Activated CD4-positive, alpha-beta memory T cell treated with anti-CD3 and anti-CD28 coated beads, Interleukin-2, amount 10 ng/mL, durations not matched to agents 7 days and 5 days (primary cell): ENCODE results near the gene CKAP2. TPM values are rescaled to one million over a fixed set of nuclear protein-coding genes. Genes with fewer than 3 reads are reported as not detected.
"Not testable (repeated sequence)": the region's sequence is repeated elsewhere in the genome, so short reads cannot be mapped to it uniquely, and the experiment has no call there.

Experiments used
- CTCF ChIA-PET: fragments of 350-600 bp; sonication (Branson Sonifier 250); formaldehyde crosslinking; loops from one replicate; lab custom pipeline; 2021; ENCODE audit warnings: antibody characterized with exemption, inconsistent platforms; lab: Charles Lee
- POLR2A ChIA-PET: fragments of 350-600 bp; sonication (Branson Sonifier 250); formaldehyde crosslinking; loops from one replicate; lab custom pipeline; 2021; ENCODE audit warnings: antibody characterized with exemption; lab: Charles Lee
- DNase-seq: peaks from one replicate; pipeline ENCODE4 v3.0.0-alpha.2; 2020
- H3K27ac Mint-ChIP-seq: one replicate; pipeline ENCODE4 v1.8.0; 2021; ENCODE audit warnings: mild to moderate bottlenecking, mixed read lengths
- H3K27me3 Mint-ChIP-seq: one replicate; pipeline ENCODE4 v1.8.0; 2021; ENCODE audit warnings: mixed read lengths
- H3K36me3 Mint-ChIP-seq: one replicate; pipeline ENCODE4 v1.8.0; 2021; ENCODE audit warnings: low read depth, mixed read lengths
- H3K4me1 Mint-ChIP-seq: one replicate; pipeline ENCODE4 v1.8.0; 2021; ENCODE audit warnings: mixed read lengths
- H3K4me3 Mint-ChIP-seq: one replicate; pipeline ENCODE4 v1.8.0; 2021; ENCODE audit warnings: mild to moderate bottlenecking, mixed read lengths
- H3K9me3 Mint-ChIP-seq: one replicate; pipeline ENCODE4 v1.8.0; 2021; ENCODE audit warnings: mixed read lengths
- total RNA-seq, 2 experiments: library from RNA; stranded (reverse); gene quantifications; one replicate each; pipeline ENCODE4 v1.2.3, GENCODE V29; 2021

Gene CKAP2
- total RNA-seq, 2 experiments from 2014 or later = 81.8 to 83.7 TPM

DNA sequence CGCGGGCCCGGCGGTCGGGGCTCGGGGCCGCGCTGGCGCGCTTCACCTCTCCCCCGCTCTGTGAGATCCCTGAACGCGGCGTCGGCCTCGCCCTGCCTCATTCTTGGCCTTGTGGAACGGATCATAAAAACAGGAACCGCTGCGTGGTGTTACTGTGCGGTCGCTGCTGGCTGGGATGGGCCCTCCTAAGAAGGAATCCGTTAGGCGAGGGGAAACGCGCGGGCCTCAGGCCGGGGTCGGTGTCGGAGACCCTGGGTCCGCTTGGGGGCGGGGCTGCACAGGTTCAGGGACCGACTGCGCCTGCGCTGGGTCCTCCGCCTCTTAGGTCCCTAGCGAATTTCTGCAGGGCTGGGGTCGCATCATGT is 381 bp downstream of the CKAP2 start:
- Mint-ChIP-seq H3K27me3 (no peaks in the 10 kb centered on the region), H3K4me1 (peaks cover 63% of the 10 kb centered on the region), H3K4me3 (peak overlapping the region; percentile 84), H3K9me3 (no peaks in the 10 kb centered on the region), H3K27ac (peak overlapping the region; percentile 86), H3K36me3 (peaks cover 48% of the 10 kb centered on the region)
- DNase-seq = peak; percentile 81
- POLR2A ChIA-PET = interaction anchor here (0.8 to 1.4 kb wide), 6 partner anchors 11 to 262 kb away, joined by 3 to 13 read pairs (median 4); partner anchors contain the start of gene SUGT1
- CTCF ChIA-PET = interaction anchor here (0.6 kb wide), 1 partner anchor 149 kb away, joined by 3 read pairs; no protein-coding TSS in a partner anchor

DNA sequence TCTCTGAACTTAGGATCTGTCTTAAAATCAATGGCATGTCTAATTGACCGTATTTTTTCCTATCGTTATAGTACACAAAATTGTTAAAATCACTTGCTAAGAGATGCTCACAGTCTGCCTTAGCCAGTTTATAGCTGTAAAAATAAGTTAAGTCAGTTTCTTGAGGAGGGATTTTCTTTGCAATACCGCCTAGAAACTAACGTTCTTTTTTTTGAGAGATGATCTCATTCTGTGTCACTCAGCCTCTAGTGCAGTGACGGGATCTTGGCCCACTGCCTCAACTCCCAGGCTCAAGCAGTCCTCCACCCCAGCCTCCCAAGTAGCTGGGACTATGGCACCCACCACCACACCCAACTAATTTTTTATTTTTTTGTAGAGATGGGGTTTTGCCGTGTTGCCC is 4.4 kb downstream of the CKAP2 start:
- Mint-ChIP-seq H3K4me1 (peaks cover 72% of the 10 kb centered on the region), H3K9me3 (no peaks in the 10 kb centered on the region), H3K27ac (no peak overlapping the region), H3K27me3 (no peaks in the 10 kb centered on the region), H3K36me3 (peaks cover 80% of the 10 kb centered on the region), H3K4me3 (no peak overlapping the region)
- ChIA-PET POLR2A (interaction anchor here (0.9 to 1.3 kb wide), 3 partner anchors 9 to 158 kb away, joined by 3 to 4 read pairs (median 3); partner anchors contain the start of gene VPS36), CTCF (interaction anchor here (2.0 kb wide), 1 partner anchor 9 kb away, joined by 13 read pairs; the partner anchor contains the start of gene VPS36)
- no peak for DNase-seq

DNA sequence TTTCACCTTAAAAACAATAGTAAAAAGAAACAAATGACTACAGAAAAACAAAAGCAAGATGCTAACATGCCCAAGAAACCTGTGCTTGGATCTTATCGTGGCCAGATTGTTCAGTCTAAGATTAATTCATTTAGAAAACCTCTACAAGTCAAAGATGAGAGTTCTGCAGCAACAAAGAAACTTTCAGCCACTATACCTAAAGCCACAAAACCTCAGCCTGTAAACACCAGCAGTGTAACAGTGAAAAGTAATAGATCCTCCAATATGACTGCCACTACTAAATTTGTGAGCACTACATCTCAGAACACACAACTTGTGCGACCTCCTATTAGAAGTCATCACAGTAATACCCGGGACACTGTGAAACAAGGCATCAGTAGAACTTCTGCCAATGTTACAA is 6.0 kb downstream of the CKAP2 start:
- Mint-ChIP-seq H3K4me1 (peaks cover 69% of the 10 kb centered on the region), H3K4me3 (no peak overlapping the region), H3K36me3 (peaks cover 83% of the 10 kb centered on the region), H3K9me3 (no peaks in the 10 kb centered on the region), H3K27me3 (no peaks in the 10 kb centered on the region), H3K27ac (peak overlapping the region; percentile 44)
- POLR2A ChIA-PET = interaction anchor here (0.8 to 1.6 kb wide), 2 partner anchors 11 to 14 kb away, joined by 3 to 5 read pairs; partner anchors contain the start of gene VPS36
- CTCF ChIA-PET = interaction anchor here (1.3 to 2.2 kb wide), 2 partner anchors 10 to 11 kb away, joined by 3 to 11 read pairs; partner anchors contain the start of gene VPS36
- no peak for DNase-seq

DNA sequence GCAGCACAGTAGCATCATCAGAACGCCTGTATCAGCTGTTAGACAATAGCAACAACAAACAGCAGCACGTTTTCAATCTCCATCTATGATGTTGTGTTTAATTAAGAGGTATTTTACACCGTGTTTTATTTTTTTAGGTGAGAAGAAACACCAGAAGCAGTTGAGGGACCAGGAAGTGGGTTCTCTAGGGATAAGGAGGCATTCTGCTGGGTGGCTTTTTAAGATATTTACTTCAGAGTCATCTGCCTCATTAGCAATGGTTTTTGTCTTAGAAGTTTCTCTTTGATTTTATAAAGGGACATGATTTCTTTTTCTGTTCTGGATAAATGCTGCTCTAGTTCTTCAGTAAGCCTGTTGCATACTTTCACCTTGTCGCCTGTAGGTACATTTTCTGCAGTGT is 8.2 kb downstream of the CKAP2 start:
- Mint-ChIP-seq H3K27me3 (no peaks in the 10 kb centered on the region), H3K36me3 (peaks cover 85% of the 10 kb centered on the region), H3K9me3 (no peaks in the 10 kb centered on the region), H3K27ac (peak overlapping the region; percentile 45), H3K4me3 (no peak overlapping the region), H3K4me1 (peaks cover 51% of the 10 kb centered on the region)
- ChIA-PET CTCF (interaction anchor here (2.2 kb wide), 1 partner anchor 12 kb away, joined by 11 read pairs; the partner anchor contains the start of gene VPS36), POLR2A (no interaction called here)
- DNase-seq = no peak

DNA sequence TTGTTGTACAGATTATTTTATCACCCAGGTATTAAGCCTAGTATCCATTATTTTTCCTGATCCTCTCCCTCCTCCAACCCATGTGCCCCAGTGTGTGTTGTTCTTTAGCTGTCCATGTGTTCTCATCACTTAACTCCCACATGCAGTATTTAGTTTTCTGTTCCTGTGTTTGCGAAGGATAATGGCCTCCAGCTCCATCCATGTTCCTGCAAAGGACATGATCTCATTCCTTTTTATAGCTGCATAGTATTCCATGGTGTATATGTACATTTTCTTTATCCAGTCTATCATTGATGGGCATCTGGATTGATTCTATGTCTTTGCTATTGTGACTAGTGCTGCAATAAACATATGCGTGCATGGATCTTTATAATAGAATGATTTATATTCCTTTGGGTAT is 13.2 kb downstream of the CKAP2 start:
- POLR2A ChIA-PET, H3K27ac Mint-ChIP-seq, CTCF ChIA-PET, DNase-seq, H3K4me3 Mint-ChIP-seq, H3K9me3 Mint-ChIP-seq, H3K27me3 Mint-ChIP-seq: not testable (repeated sequence)
- peaks cover 12% of the 10 kb centered on the region for H3K4me1 Mint-ChIP-seq
- peaks cover 80% of the 10 kb centered on the region for H3K36me3 Mint-ChIP-seq

DNA sequence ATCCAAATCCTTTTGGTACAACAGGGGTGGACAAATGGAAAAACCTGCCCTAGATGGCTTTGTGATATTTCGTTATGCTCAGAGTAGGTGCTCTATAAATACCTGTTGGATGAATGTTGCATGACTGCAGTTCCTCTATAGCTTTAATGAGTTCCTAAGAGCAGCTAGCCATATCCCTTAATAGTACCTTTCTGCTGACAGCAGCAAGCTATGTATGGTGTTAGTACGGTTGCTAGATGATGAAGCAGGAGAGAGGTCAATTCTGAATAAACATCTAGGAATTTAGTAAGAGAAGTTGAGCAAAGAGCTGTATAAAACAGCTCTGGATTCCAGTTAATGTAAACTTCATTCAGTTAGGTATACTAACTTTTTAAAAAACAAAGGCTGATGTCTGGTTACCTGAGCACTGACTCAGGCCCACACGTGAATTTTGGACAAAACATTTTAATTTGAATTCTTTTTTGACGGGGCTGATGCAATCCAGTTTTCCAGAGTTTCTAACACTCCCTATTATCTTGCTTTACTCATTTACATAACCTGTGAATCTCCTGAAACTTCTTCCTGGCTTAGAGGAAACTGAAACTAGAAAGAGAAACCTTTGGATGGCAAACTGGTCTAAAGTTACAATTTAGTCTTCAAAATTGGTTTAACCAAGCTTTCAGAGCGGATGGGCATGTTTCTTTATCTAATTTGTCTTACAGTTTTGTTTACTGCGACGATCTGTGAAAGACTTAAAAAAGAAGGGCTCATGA is 25.6 kb downstream of the CKAP2 start:
- H3K27me3 Mint-ChIP-seq, CTCF ChIA-PET, H3K27ac Mint-ChIP-seq, H3K9me3 Mint-ChIP-seq, H3K4me1 Mint-ChIP-seq, POLR2A ChIA-PET, H3K4me3 Mint-ChIP-seq, DNase-seq: not testable (repeated sequence)
- peaks cover 26% of the 10 kb centered on the region for H3K36me3 Mint-ChIP-seq

DNA sequence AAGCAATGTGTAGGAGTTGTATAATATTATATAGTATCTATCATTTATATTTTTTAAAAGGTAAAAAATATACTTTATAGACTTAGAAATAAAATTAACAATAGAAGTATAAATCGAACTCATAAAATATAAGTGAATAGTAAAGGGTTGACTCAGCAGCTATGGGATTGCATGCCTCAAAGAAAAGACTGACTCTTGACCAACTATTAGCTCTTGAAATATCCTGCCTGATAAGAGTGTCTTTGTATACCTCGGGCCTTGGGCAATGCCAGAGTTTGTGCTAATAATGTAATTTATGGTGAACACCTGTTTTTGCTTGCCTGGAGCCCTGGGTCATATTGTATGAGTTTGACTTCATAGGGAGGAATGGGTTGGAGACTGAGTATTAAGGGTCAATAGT is 31.8 kb downstream of the CKAP2 start:
- H3K9me3 Mint-ChIP-seq, H3K27ac Mint-ChIP-seq, H3K36me3 Mint-ChIP-seq, POLR2A ChIA-PET, DNase-seq, H3K27me3 Mint-ChIP-seq, H3K4me3 Mint-ChIP-seq, H3K4me1 Mint-ChIP-seq: not testable (repeated sequence)
- CTCF ChIA-PET = interaction anchor here (0.7 kb wide), 1 partner anchor 179 kb away, joined by 3 read pairs; no protein-coding TSS in a partner anchor

DNA sequence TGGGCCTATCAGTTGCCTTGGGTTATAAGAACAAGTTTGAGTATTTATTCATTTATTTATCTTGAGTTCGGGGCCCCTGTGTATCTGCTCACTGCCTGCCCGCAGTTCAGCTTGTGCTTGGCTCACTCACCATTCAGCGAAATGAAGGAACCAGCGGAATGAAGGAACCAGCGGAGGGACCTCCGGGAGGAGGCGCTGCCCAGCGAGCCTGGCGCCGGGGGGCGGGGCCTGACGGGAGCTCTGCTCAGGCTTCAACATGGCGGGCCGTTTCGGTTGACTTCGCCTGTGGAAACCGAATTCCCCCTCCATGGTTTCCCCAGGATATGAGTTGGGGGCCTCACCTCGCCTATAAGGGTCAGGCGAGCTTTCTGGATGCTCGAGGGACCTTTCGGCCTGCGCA is 33.5 kb downstream of the CKAP2 start:
- POLR2A ChIA-PET, H3K27me3 Mint-ChIP-seq, DNase-seq, H3K27ac Mint-ChIP-seq, CTCF ChIA-PET, H3K4me3 Mint-ChIP-seq, H3K36me3 Mint-ChIP-seq, H3K9me3 Mint-ChIP-seq, H3K4me1 Mint-ChIP-seq: not testable (repeated sequence)

DNA sequence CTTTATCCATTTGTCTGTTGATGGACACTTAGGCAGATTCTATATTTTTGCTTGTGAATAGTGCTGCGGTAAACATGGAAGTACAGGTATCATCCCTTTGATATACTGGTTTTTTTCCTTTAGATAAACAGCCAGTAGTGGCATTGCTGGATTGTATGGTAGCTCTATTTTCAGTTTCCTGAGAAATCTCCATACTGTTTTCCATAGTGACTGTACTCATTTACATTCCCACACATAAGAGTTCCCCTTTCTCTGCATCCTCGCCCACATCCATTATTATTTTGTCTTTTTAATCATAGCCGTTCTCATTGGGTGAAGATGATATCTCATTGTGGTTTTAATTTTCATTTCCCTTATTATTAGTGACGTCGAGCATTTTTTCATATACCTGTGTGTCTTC is 35.7 kb downstream of the CKAP2 start:
- H3K4me1 Mint-ChIP-seq, H3K36me3 Mint-ChIP-seq, DNase-seq, H3K4me3 Mint-ChIP-seq, H3K27me3 Mint-ChIP-seq, H3K9me3 Mint-ChIP-seq, CTCF ChIA-PET, POLR2A ChIA-PET, H3K27ac Mint-ChIP-seq: not testable (repeated sequence)

DNA sequence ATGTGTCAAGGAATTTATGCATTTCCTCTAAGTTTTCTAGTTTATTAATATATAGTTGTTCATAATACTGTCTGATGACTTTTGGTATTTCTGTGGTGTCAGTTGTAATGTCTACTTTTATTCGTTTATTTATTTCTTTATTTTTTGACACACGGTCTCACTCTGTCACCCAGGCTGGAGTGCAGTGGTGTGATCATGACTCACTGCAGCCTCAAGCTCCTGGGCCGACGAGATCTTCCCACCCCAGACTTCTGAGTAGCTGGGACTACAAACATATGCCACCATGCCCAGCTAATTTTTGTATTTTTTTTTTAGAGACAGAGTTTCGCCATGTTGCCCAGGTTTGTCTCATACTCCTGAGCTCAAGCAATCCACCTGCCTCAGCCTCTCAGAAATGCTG is 39.0 kb downstream of the CKAP2 start:
- H3K27ac Mint-ChIP-seq, CTCF ChIA-PET, DNase-seq, H3K36me3 Mint-ChIP-seq, H3K9me3 Mint-ChIP-seq, H3K4me3 Mint-ChIP-seq, POLR2A ChIA-PET, H3K27me3 Mint-ChIP-seq, H3K4me1 Mint-ChIP-seq: not testable (repeated sequence)

DNA sequence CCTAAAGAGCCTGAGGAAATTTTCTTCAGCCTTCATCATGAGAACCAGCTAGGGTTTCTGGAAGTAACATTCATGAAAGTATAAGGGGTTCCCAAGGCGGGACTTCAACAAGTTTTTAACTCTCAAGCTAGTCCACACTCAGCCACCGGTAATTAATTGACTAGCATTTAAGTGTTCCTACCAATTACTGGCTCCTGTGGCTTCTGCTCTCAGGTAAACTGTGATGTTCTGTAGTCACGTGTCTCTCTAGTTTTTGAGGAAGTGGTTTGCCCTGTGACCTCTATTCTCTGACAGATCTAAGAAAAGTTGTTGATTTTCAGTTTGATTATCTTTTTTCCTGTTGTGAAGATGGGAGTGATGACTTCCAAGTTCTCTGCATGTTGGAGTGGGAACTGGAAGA is 42.7 kb downstream of the CKAP2 start:
- H3K9me3 Mint-ChIP-seq, H3K27me3 Mint-ChIP-seq, CTCF ChIA-PET, H3K4me1 Mint-ChIP-seq, POLR2A ChIA-PET, H3K4me3 Mint-ChIP-seq, DNase-seq, H3K27ac Mint-ChIP-seq, H3K36me3 Mint-ChIP-seq: not testable (repeated sequence)

DNA sequence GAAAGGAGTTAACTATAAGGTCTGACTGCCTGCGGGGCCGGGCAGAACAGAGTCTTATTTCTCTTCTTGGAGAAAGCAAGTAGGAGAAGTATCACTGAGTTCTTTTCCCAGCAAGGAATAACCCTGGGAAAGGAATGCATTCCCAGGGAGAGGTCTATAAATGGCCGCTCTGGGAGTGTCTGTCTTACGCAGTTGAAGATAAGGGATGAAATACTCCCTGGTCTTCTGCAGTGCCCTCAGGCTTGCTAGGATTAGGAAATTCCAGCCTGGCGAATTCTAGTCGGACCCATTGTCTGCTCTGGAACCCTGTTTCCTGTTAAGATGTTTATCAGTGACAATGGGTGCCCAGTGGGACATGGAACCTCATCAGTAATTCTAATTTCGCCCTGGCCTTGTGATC is 47.0 kb downstream of the CKAP2 start:
- H3K4me1 Mint-ChIP-seq, H3K27ac Mint-ChIP-seq, POLR2A ChIA-PET, H3K4me3 Mint-ChIP-seq, H3K27me3 Mint-ChIP-seq, DNase-seq, CTCF ChIA-PET, H3K36me3 Mint-ChIP-seq: not testable (repeated sequence)
- peaks cover 11% of the 10 kb centered on the region for H3K9me3 Mint-ChIP-seq

DNA sequence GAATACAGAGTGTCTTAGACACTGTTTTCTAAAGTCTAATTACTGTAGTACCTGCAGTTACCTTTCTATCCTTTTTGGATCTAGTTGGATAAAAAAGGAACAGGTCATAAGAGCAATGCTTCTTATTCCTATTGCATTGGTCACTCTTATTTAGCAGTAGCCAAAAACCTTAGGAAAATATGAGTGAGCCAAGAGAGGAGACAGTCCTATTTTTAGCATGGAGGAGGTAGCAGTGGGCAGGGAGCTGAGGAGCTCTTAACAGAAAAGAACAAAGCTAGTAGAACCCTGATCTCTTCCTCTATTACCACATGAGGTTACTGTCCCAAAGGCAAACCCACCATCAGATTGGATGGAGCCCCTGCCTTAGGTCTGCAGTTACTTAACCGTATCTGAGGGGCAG is 50.6 kb downstream of the CKAP2 start:
- H3K4me1 Mint-ChIP-seq, POLR2A ChIA-PET, H3K27me3 Mint-ChIP-seq, H3K27ac Mint-ChIP-seq, DNase-seq, H3K4me3 Mint-ChIP-seq, CTCF ChIA-PET, H3K36me3 Mint-ChIP-seq: not testable (repeated sequence)
- peaks cover 13% of the 10 kb centered on the region for H3K9me3 Mint-ChIP-seq

DNA sequence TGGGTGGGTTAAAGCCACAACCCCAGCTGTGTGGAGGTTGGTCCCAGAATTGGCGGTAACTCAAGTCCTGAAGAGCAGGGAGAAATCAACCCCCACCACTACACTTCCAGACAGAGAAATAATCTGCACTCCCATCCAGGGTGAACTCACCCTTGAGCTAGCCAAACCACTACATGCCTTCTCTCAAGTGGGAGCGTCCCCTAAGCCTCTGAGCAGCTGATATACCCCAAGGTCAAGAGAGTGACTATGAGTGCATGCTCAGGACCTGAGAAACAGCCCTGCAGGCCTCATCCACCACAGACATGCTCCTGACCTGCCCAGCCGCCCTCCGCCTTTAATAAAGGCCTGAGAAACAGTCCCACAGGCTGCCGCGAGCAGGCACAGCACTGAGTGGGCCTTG is 54.3 kb downstream of the CKAP2 start:
- H3K4me3 Mint-ChIP-seq, CTCF ChIA-PET, H3K27ac Mint-ChIP-seq, DNase-seq, POLR2A ChIA-PET, H3K4me1 Mint-ChIP-seq, H3K27me3 Mint-ChIP-seq: not testable (repeated sequence)
- Mint-ChIP-seq H3K36me3 (peaks cover 15% of the 10 kb centered on the region), H3K9me3 (peaks cover 11% of the 10 kb centered on the region)
